PC-3 (cell line): ENCODE results near the gene OR4D11.

ENCODE experiments used
- CTCF ChIP-seq: fragments of 300-600 bp; sonication (generic); conservative IDR thresholded peaks from 2 replicates; pipeline ENCODE4 v1.5.1; 2017; ENCODE audit warnings: antibody characterized with exemption, low read depth, mild to moderate bottlenecking, low read length
- EZH2 ChIP-seq: fragments of 300-600 bp; sonication (generic); IDR thresholded peaks from one replicate; pipeline ENCODE4 v1.6.1; 2017; ENCODE audit warnings: antibody characterized with exemption, mild to moderate bottlenecking, low read length; ENCODE audit not compliant: unreplicated experiment
- EZH2phosphoT487 ChIP-seq: fragments of 300-600 bp; sonication (generic); IDR thresholded peaks from 2 replicates; pipeline ENCODE4 v1.6.1; 2018; ENCODE audit warnings: mild to moderate bottlenecking, antibody characterized with exemption, low read length, borderline replicate concordance

GRCh38 chr11:59480359-59480758 lies 23.0 kb upstream of the OR4D11 start:
- TF ChIP-seq CTCF: no peak
- no peak for TF ChIP-seq EZH2
- TF ChIP-seq EZH2phosphoT487: no peak
